8988T (cell line): ENCODE results near the gene LCOR.
A peak's percentile ranks its signal among the peaks of the same experiment; 100 is the strongest.
"Not testable (repeated sequence)": the region's sequence is repeated elsewhere in the genome, so short reads cannot be mapped to it uniquely, and the experiment has no call there.

Experiments used
- DNase-seq: peaks from one replicate; pipeline ENCODE4 v3.0.0; 2011

LCOR gene

GRCh38 chr10:97015240-97015639 is 183.1 kb downstream of the LCOR start:
- DNase-seq = no peak

- DNase-seq = no peak
Observed at GRCh38 chr10:97016728-97017473, 184.8 kb downstream of the LCOR start.

GRCh38 chr10:97017474-97017903 is 185.4 kb downstream of the LCOR start:
- no peak for DNase-seq

GRCh38 chr10:97018251-97019212 is 186.4 kb downstream of the LCOR start:
- DNase-seq = no peak

- DNase-seq = no peak
Observed at GRCh38 chr10:97019213-97019844, 187.2 kb downstream of the LCOR start.

GRCh38 chr10:97020452-97021400 is 188.6 kb downstream of the LCOR start:
- no peak for DNase-seq

- DNase-seq = no peak
Observed at GRCh38 chr10:97022616-97023015, 190.5 kb downstream of the LCOR start.

- no peak for DNase-seq
Observed at GRCh38 chr10:97023401-97024167, 191.5 kb downstream of the LCOR start.

- DNase-seq = no peak
Observed at GRCh38 chr10:97024168-97025073, 192.3 kb downstream of the LCOR start.

- peak; percentile 59 for DNase-seq
Observed at GRCh38 chr10:97025613-97026242, 193.6 kb downstream of the LCOR start.

- no peak for DNase-seq
Observed at GRCh38 chr10:97028126-97028831, 196.2 kb downstream of the LCOR start.

GRCh38 chr10:97028832-97029178 is 196.7 kb downstream of the LCOR start:
- DNase-seq = no peak

GRCh38 chr10:97029271-97029670 is 197.2 kb downstream of the LCOR start:
- no peak for DNase-seq

- DNase-seq = no peak
Observed at GRCh38 chr10:97030894-97031293, 198.8 kb downstream of the LCOR start.

- DNase-seq = no peak
Observed at GRCh38 chr10:97031459-97031858, 199.4 kb downstream of the LCOR start.

GRCh38 chr10:97032624-97033023 is 200.5 kb downstream of the LCOR start:
- no peak for DNase-seq

GRCh38 chr10:97033841-97034240 is 201.7 kb downstream of the LCOR start:
- not testable (repeated sequence) for DNase-seq

GRCh38 chr10:97034301-97034700 is 202.2 kb downstream of the LCOR start:
- DNase-seq = no peak
